Measurements from ENCODE around the gene POLH. TPM values are rescaled to one million over a fixed set of nuclear protein-coding genes. Genes with fewer than 3 reads are reported as not detected.

Gene POLH
- total and polyA plus RNA-seq, 7 experiments from 2014 or later = 7.4 to 65.6 (median 16.8) TPM

GRCh38 chr6:43625393-43625992 lies 49.5 kb downstream of the POLH start:
- H3K4me1 ChIP-seq (ENCODE audit: control insufficient read depth in 2 of 2, insufficient read depth in 2 of 2, low read length in 2 of 2) = peaks cover 9 to 11% of the 10 kb centered on the region in 2 donors
- Mint-ChIP-seq H3K27ac (peak overlapping the region in 3 of 9 donors; percentile 17 to 38 (median 20)), H3K27me3 (no peaks in the 10 kb centered on the region), H3K36me3 (peaks cover 4 to 29% (median 15%) of the 10 kb centered on the region in 5 donors), H3K4me3 (peak overlapping the region in 1 of 10 donors; percentile 27), H3K9me3 (peaks cover 0 to 3% (median 0%) of the 10 kb centered on the region in 11 donors), H3K4me1 (peaks cover 29 to 40% (median 36%) of the 10 kb centered on the region in 7 donors)
- intact Hi-C loops (cut with micrococcal nuclease) = loop anchor here (5.0 kb wide), 4 partner anchors 243 to 762 kb away; partner anchors contain the start of genes CDC5L (in 1 of the 2), KLHDC3 (in 1 of the 2), MEA1 (in 1 of the 2) and SRF (in 1 of the 2)
- H3K4me3 ChIP-seq (ENCODE audit: low read length) = no peak overlapping the region
- no peak overlapping the region for H3K27ac ChIP-seq (ENCODE audit: low read depth, low read length)
- ChIA-PET POLR2A (interaction anchor here (0.8 to 1.3 kb wide), 2 partner anchors 9 to 11 kb away, joined by 3 to 5 read pairs; no protein-coding TSS in a partner anchor), CTCF (interaction anchor here (1.0 kb wide), 1 partner anchor 16 kb away, joined by 3 read pairs; no protein-coding TSS in a partner anchor)
- no peaks in the 10 kb centered on the region for H3K27me3 ChIP-seq (ENCODE audit: control insufficient read depth in 2 of 2, insufficient read depth in 2 of 2, low read length in 2 of 2)
- H3K36me3 ChIP-seq (ENCODE audit: control insufficient read depth in 2 of 3, insufficient read depth in 3 of 3, low read length in 3 of 3) = peaks cover 0 to 56% (median 14%) of the 10 kb centered on the region in 3 experiments
- H3K9me3 ChIP-seq (ENCODE audit: control insufficient read depth in 2 of 3, low read length in 3 of 3) = no peaks in the 10 kb centered on the region
- ATAC-seq (no peak), DNase-seq (no peak)

- intact Hi-C loops (cut with micrococcal nuclease) = loop anchor here (5.0 kb wide), 4 partner anchors 245 to 760 kb away; partner anchors contain the start of genes CDC5L (in 1 of the 2), KLHDC3 (in 1 of the 2), MEA1 (in 1 of the 2) and SRF (in 1 of the 2)
- Histone ChIP-seq H3K9me3 (ENCODE audit: control insufficient read depth in 2 of 3, low read length in 3 of 3) (no peaks in the 10 kb centered on the region), H3K27ac (ENCODE audit: low read depth, low read length) (peak overlapping the region; percentile 16), H3K4me3 (ENCODE audit: low read length) (no peak overlapping the region), H3K36me3 (ENCODE audit: control insufficient read depth in 2 of 3, insufficient read depth in 3 of 3, low read length in 3 of 3) (peaks cover 0 to 39% (median 4%) of the 10 kb centered on the region in 3 experiments), H3K4me1 (ENCODE audit: control insufficient read depth in 2 of 2, insufficient read depth in 2 of 2, low read length in 2 of 2) (peaks cover 9 to 11% of the 10 kb centered on the region in 2 donors), H3K27me3 (ENCODE audit: control insufficient read depth in 2 of 2, insufficient read depth in 2 of 2, low read length in 2 of 2) (no peaks in the 10 kb centered on the region)
- H3K9me3 Mint-ChIP-seq = peaks cover 0 to 3% (median 0%) of the 10 kb centered on the region in 11 donors
- CTCF ChIA-PET = no interaction called here
- POLR2A ChIA-PET = interaction anchor here (0.8 kb wide), 1 partner anchor 225 kb away, joined by 5 read pairs; no protein-coding TSS in a partner anchor
- peak overlapping the region; percentile 37 to 93 (median 61) for H3K27ac Mint-ChIP-seq
- H3K4me3 Mint-ChIP-seq = peak overlapping the region; percentile 5 to 100 (median 68)
- no peak for ATAC-seq
- H3K4me1 Mint-ChIP-seq = peaks cover 29 to 40% (median 37%) of the 10 kb centered on the region in 7 donors
- no peak for DNase-seq
- peaks cover 1 to 21% (median 13%) of the 10 kb centered on the region in 5 donors for H3K36me3 Mint-ChIP-seq
- H3K27me3 Mint-ChIP-seq = no peaks in the 10 kb centered on the region
These were observed 51.2 kb downstream of the POLH start for GRCh38 chr6:43627008-43627825.

DNA sequence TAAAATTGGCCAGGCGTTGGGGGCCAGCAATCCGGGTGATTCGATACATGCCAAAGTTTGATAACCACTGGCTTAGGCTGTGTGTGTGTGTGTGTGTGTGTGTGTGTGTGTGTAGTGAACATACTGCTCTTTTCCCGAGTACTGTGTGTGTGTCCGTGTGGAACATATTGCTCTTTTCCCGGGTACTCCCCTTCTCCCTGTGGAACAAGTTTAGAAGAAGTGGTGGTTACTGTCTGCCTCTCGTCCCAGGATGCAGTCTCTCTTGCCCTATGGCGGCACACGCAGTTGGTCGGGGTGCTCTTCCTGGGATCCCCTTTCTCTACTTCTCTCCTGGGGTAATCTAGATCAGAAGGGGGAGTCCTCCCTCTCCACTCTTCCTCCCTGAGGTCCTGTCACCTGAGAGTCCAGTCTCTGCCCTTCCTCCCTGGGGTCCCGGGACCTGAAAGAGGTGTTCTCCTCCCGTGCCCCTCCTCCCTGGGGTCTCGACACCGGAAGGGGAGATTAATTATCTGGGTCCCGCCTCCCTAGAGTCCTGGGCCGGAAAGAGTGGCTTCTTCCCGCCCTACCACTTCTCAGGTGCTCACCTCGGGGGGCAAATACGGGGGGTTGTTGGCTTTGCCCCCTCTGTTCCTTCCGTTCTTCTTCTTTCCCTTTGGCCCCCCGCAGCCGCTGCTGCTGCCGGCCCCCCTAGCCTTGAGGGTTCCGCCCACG lies 52.6 kb downstream of the POLH start:
- DNase-seq (peak in 8 of 9 donors; percentile 37 to 61 (median 51)), ATAC-seq (peak; percentile 16)
- Histone ChIP-seq H3K4me1 (ENCODE audit: control insufficient read depth in 2 of 2, insufficient read depth in 2 of 2, low read length in 2 of 2) (peaks cover 9 to 11% of the 10 kb centered on the region in 2 donors), H3K9me3 (ENCODE audit: control insufficient read depth in 2 of 3, low read length in 3 of 3) (no peaks in the 10 kb centered on the region), H3K27me3 (ENCODE audit: control insufficient read depth in 2 of 2, insufficient read depth in 2 of 2, low read length in 2 of 2) (no peaks in the 10 kb centered on the region), H3K27ac (ENCODE audit: low read depth, low read length) (peak overlapping the region; percentile 76), H3K4me3 (ENCODE audit: low read length) (peak overlapping the region; percentile 98), H3K36me3 (ENCODE audit: control insufficient read depth in 2 of 3, insufficient read depth in 3 of 3, low read length in 3 of 3) (peaks cover 0 to 28% (median 3%) of the 10 kb centered on the region in 3 experiments)
- intact Hi-C loops (cut with micrococcal nuclease) = loop anchor here (1.0 to 5.0 kb wide), 25 partner anchors 8 to 1894 kb away; partner anchors contain the start of genes ABCC10 (in 2 of the 2), MRPS18A (in 2 of the 2), POLH (in 2 of the 2) and POLR1C (in 2 of the 2)
- H3K4me1 Mint-ChIP-seq = peaks cover 25 to 40% (median 33%) of the 10 kb centered on the region in 7 donors
- POLR2A ChIA-PET = interaction anchor here (0.8 to 1.4 kb wide), 9 partner anchors 10 to 619 kb away, joined by 3 to 7 read pairs (median 5); partner anchors contain the start of genes HSP90AB1, MRPS18A, POLR1C and YIPF3
- CTCF ChIA-PET = interaction anchor here (0.7 kb wide), 1 partner anchor 39 kb away, joined by 4 read pairs; no protein-coding TSS in a partner anchor
- peaks cover 0 to 3% (median 0%) of the 10 kb centered on the region in 11 donors for H3K9me3 Mint-ChIP-seq
- H3K36me3 Mint-ChIP-seq = peaks cover 0 to 19% (median 12%) of the 10 kb centered on the region in 5 donors
- H3K27ac Mint-ChIP-seq = peak overlapping the region; percentile 90 to 99 (median 98)
- peak overlapping the region; percentile 97 to 100 (median 99) for H3K4me3 Mint-ChIP-seq
- H3K27me3 Mint-ChIP-seq = no peaks in the 10 kb centered on the region

GRCh38 chr6:43629104-43629504 lies 53.1 kb downstream of the POLH start, which contains the start of gene GTPBP2:
GTPBP2 (minus strand) TSS chr6:43629264; CDS start chr6:43629162, 102 bp downstream.
- intact Hi-C loops (cut with micrococcal nuclease) = loop anchor here (1.0 to 5.0 kb wide), 23 partner anchors 16 to 1894 kb away; partner anchors contain the start of genes ABCC10 (in 2 of the 2), MRPS18A (in 2 of the 2), POLH (in 2 of the 2) and POLR1C (in 2 of the 2)
- peaks cover 0 to 3% (median 0%) of the 10 kb centered on the region in 11 donors for H3K9me3 Mint-ChIP-seq
- H3K4me3 Mint-ChIP-seq = peak within 1 kb of the TSS; percentile 97 to 100 (median 99)
- H3K36me3 ChIP-seq (ENCODE audit: control insufficient read depth in 2 of 3, insufficient read depth in 3 of 3, low read length in 3 of 3) = peaks cover 0 to 23% (median 3%) of the 10 kb centered on the region in 3 experiments
- H3K9me3 ChIP-seq (ENCODE audit: control insufficient read depth in 2 of 3, low read length in 3 of 3) = no peaks in the 10 kb centered on the region
- peak within 1 kb of the TSS; percentile 90 to 99 (median 98) for H3K27ac Mint-ChIP-seq
- peak; percentile 85 to 97 (median 93) for DNase-seq
- no peaks in the 10 kb centered on the region for H3K27me3 Mint-ChIP-seq
- ChIA-PET CTCF (interaction anchor here (0.6 to 1.3 kb wide), 4 partner anchors 11 to 59 kb away, joined by 3 to 7 read pairs (median 4); no protein-coding TSS in a partner anchor), POLR2A (interaction anchor here (0.8 to 1.4 kb wide), 11 partner anchors 11 to 618 kb away, joined by 3 to 9 read pairs (median 5); partner anchors contain the start of genes DNPH1, HSP90AB1, MRPS18A and POLR1C)
- no peaks in the 10 kb centered on the region for H3K27me3 ChIP-seq (ENCODE audit: control insufficient read depth in 2 of 2, insufficient read depth in 2 of 2, low read length in 2 of 2)
- H3K27ac ChIP-seq (ENCODE audit: low read depth, low read length) = peak within 1 kb of the TSS; percentile 76
- H3K4me1 Mint-ChIP-seq = peaks cover 27 to 40% (median 36%) of the 10 kb centered on the region in 7 donors
- peaks cover 9 to 11% of the 10 kb centered on the region in 2 donors for H3K4me1 ChIP-seq (ENCODE audit: control insufficient read depth in 2 of 2, insufficient read depth in 2 of 2, low read length in 2 of 2)
- H3K36me3 Mint-ChIP-seq = peaks cover 0 to 15% (median 12%) of the 10 kb centered on the region in 5 donors
- peak within 1 kb of the TSS; percentile 98 for H3K4me3 ChIP-seq (ENCODE audit: low read length)
- ATAC-seq = peak; percentile 92

GRCh38 chr6:43629505-43630300 lies 53.7 kb downstream of the POLH start:
- ChIA-PET POLR2A (interaction anchor here (0.6 to 1.4 kb wide), 14 partner anchors 10 to 618 kb away, joined by 3 to 9 read pairs (median 3); partner anchors contain the start of genes DNPH1, HSP90AB1, MRPS18A and POLR1C), CTCF (interaction anchor here (0.6 to 1.3 kb wide), 5 partner anchors 12 to 59 kb away, joined by 3 to 7 read pairs (median 4); no protein-coding TSS in a partner anchor)
- Histone ChIP-seq H3K4me1 (ENCODE audit: control insufficient read depth in 2 of 2, insufficient read depth in 2 of 2, low read length in 2 of 2) (peaks cover 9 to 11% of the 10 kb centered on the region in 2 donors), H3K27me3 (ENCODE audit: control insufficient read depth in 2 of 2, insufficient read depth in 2 of 2, low read length in 2 of 2) (no peaks in the 10 kb centered on the region), H3K36me3 (ENCODE audit: control insufficient read depth in 2 of 3, insufficient read depth in 3 of 3, low read length in 3 of 3) (peaks cover 0 to 17% (median 3%) of the 10 kb centered on the region in 3 experiments), H3K27ac (ENCODE audit: low read depth, low read length) (peak overlapping the region; percentile 76), H3K4me3 (ENCODE audit: low read length) (peak overlapping the region; percentile 98), H3K9me3 (ENCODE audit: control insufficient read depth in 2 of 3, low read length in 3 of 3) (no peaks in the 10 kb centered on the region)
- intact Hi-C loops (cut with micrococcal nuclease) = loop anchor here (1.0 to 10.0 kb wide), 25 partner anchors 16 to 1895 kb away; partner anchors contain the start of genes ABCC10 (in 2 of the 2), HSP90AB1 (in 2 of the 2), MRPS18A (in 2 of the 2) and POLH (in 2 of the 2)
- peak overlapping the region; percentile 97 to 100 (median 99) for H3K4me3 Mint-ChIP-seq
- no peaks in the 10 kb centered on the region for H3K27me3 Mint-ChIP-seq
- ATAC-seq (peak; percentile 79), DNase-seq (peak; percentile 64 to 90 (median 75))
- peak overlapping the region; percentile 90 to 99 (median 98) for H3K27ac Mint-ChIP-seq
- H3K36me3 Mint-ChIP-seq = peaks cover 0 to 16% (median 9%) of the 10 kb centered on the region in 5 donors
- H3K9me3 Mint-ChIP-seq = peaks cover 0 to 3% (median 0%) of the 10 kb centered on the region in 11 donors
- peaks cover 30 to 42% (median 38%) of the 10 kb centered on the region in 7 donors for H3K4me1 Mint-ChIP-seq
